Cardiac atrium fibroblast (primary cell): ENCODE data around the gene KCNG1. TPM values are rescaled to one million over a fixed set of nuclear protein-coding genes. Genes with fewer than 3 reads are reported as not detected.

ENCODE experiments used
- total RNA-seq: library from RNA; depleted of rRNA; stranded (reverse); fragments of >200 nt; gene quantifications from 2 replicates; pipeline ENCODE4 v1.2.3, GENCODE V29; 2015

The KCNG1 gene
- 5.2 and 9.1 TPM in 2 replicates for total RNA-seq

GRCh38 chr20:51022803-51023616 lies at the start of gene KCNG1:
Gene KCNG1 (minus strand): TSS chr20:51023107. CDS start chr20:51010338, 12,769 bp downstream.

GRCh38 chr20:50958615-50959542 lies 64.0 kb downstream of the KCNG1 start, which contains the start of gene MOCS3:
Gene MOCS3 (plus strand): TSS chr20:50958818. CDS start chr20:50958843, 25 bp downstream.

DNA sequence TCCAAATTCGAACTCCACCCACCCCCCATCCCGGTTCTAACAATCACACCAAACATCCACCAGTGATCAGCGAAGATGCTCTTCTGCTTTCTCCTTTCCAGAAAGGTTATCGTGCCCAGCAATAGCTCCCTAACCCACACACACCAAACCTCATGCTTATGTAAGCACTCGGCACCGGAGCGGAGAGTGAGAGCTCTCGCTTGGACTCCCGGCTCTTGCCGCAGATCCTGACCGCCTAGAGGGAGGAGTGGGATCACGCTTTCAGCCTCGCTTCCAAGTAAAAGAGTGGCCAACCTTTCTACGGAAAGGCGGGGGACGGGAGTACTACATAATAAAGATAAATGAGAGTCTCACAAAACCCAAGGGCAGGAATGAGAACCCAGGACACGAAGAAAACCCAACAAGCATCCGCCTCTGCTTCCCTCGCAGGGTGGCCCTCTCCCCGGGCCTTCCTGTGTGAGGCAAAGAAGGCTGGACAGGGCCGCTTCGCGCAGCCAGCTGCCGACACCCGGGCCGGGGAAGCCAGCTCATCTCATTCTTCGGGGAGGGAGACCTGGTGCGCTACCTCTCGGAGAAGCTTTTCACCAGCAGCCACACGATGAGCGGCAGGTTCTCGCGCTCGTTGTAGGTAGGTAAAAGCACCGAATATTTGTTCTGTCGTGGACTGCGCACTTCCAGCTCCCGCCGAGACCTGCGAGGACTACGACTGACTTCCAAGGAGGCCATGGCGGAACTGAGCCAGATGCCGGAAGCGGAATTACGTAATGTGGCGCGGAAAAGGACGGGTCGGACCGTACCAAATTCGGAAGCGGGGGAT lies 64.9 kb downstream of the KCNG1 start, which contains the start of gene DPM1:
TSS of gene DPM1 (minus strand) at position 735 of the 817 bp plus-strand sequence. CDS start at position 726, 9 bp downstream.

Other genes with a start within 250 kb of the KCNG1 start
- gene BCAS4, start 228.0 kb downstream of the KCNG1 start, total RNA-seq = 5.8 and 12.5 TPM in 2 replicates
- 16.2 and 19.3 TPM in 2 replicates for gene ADNP, start 91.7 kb downstream of the KCNG1 start, total RNA-seq
- 50.5 and 66.8 TPM in 2 replicates for gene DPM1, start 64.6 kb downstream of the KCNG1 start, total RNA-seq
- gene MOCS3, start 64.3 kb downstream of the KCNG1 start, total RNA-seq = 4.5 and 7.6 TPM in 2 replicates